ENCODE results near the gene MAP7.

- TF ChIP-seq, protein P1, sequence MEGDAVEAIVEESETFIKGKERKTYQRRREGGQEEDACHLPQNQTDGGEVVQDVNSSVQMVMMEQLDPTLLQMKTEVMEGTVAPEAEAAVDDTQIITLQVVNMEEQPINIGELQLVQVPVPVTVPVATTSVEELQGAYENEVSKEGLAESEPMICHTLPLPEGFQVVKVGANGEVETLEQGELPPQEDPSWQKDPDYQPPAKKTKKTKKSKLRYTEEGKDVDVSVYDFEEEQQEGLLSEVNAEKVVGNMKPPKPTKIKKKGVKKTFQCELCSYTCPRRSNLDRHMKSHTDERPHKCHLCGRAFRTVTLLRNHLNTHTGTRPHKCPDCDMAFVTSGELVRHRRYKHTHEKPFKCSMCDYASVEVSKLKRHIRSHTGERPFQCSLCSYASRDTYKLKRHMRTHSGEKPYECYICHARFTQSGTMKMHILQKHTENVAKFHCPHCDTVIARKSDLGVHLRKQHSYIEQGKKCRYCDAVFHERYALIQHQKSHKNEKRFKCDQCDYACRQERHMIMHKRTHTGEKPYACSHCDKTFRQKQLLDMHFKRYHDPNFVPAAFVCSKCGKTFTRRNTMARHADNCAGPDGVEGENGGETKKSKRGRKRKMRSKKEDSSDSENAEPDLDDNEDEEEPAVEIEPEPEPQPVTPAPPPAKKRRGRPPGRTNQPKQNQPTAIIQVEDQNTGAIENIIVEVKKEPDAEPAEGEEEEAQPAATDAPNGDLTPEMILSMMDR (IDR thresholded peaks at IDR 0.05; ENCODE audit: low read depth, low read length), result no peak
- no peak for TF ChIP-seq EZH2phosphoT487 (IDR thresholded peaks at IDR 0.05; ENCODE audit: low read depth)
Measured at GRCh38 chr6:136527831-136528230, 22.4 kb downstream of the MAP7 start.

All from OCI-LY3 (cell line).